SK-N-SH (cell line): ENCODE data around the gene TASP1. TPM values are rescaled to one million over a fixed set of nuclear protein-coding genes. Genes with fewer than 3 reads are reported as not detected.

Experiments used
- CTCF ChIA-PET: fragments of 300-600, 350-600 bp; formaldehyde crosslinking; extraction: SDS; loops from one replicate; lab custom pipeline; 2021; lab: Yijun Ruan, JAX
- POLR2A ChIA-PET: fragments of 350-600 bp; sonication (Branson Sonifier 250); formaldehyde crosslinking; extraction: SDS; loops from one replicate; lab custom pipeline; 2020; ENCODE audit warnings: antibody characterized with exemption, inconsistent platforms; lab: Yijun Ruan, JAX
- DNase-seq: peaks from one replicate; pipeline ENCODE4 v3.0.0; 2012
- H2AFZ ChIP-seq: fragments of 200-600 bp; sonication (generic); 2 replicates; pipeline ENCODE4 v1.8.1; 2016; ENCODE audit warnings: antibody characterized with exemption, mild to moderate bottlenecking, low read depth
- H3F3A ChIP-seq: fragments of 200-600 bp; sonication (generic); replicated peaks from 2 replicates; pipeline ENCODE3; 2016; ENCODE audit warnings: antibody characterized with exemption, mild to moderate bottlenecking; ENCODE audit not compliant: insufficient read depth
- H3K27ac ChIP-seq, 2 experiments: fragments of 200-500 bp in 1 of 2; fragments of 200-600 bp in 1 of 2; sonication (Bioruptor generic) in 1 of 2; sonication (generic), shearing (Covaris generic) in 1 of 2; 2 replicates each; pipeline versions ENCODE4 v1.5.1 to v1.6.1; 2014 to 2016; ENCODE audit warnings: low read depth in 2 of 2, inconsistent platforms in 1 of 2, low read length in 1 of 2, mild to moderate bottlenecking in 1 of 2, mixed read lengths in 1 of 2
- H3K27me3 ChIP-seq: fragments of 200-600 bp; sonication (generic), shearing (Covaris generic); 2 replicates; pipeline ENCODE4 v1.6.1; 2016; ENCODE audit warnings: mixed run types; ENCODE audit not compliant: insufficient read depth
- H3K36me3 ChIP-seq, 2 experiments: fragments of 200-500 bp in 1 of 2; fragments of 200-600 bp in 1 of 2; sonication (Bioruptor generic) in 1 of 2; sonication (generic) in 1 of 2; replicated peaks in 1 of 2; 2 replicates each; pipeline versions ENCODE3 to v1.5.1; 2014 to 2016; ENCODE audit warnings: low read length in 1 of 2, mild to moderate bottlenecking in 1 of 2; ENCODE audit not compliant: insufficient read depth in 2 of 2, control insufficient read depth in 1 of 2
- H3K4me1 ChIP-seq, 2 experiments: fragments of 200-500 bp in 1 of 2; fragments of 200-600 bp in 1 of 2; sonication (Bioruptor generic) in 1 of 2; sonication (generic), shearing (Covaris generic) in 1 of 2; 2 replicates each; pipeline versions ENCODE4 v1.5.1 to v1.6.1; 2014 to 2016; ENCODE audit warnings: low read depth in 1 of 2, low read length in 1 of 2, mixed run types in 1 of 2; ENCODE audit not compliant: insufficient read depth in 2 of 2, control insufficient read depth in 1 of 2
- H3K4me2 ChIP-seq: fragments of 200-600 bp; sonication (generic), shearing (Covaris generic); 2 replicates; pipeline ENCODE4 v1.6.1; 2017; ENCODE audit warnings: mixed run types
- H3K4me3 ChIP-seq, 2 experiments: fragments of 200-500 bp in 1 of 2; fragments of 200-600 bp in 1 of 2; sonication (Bioruptor generic) in 1 of 2; sonication (generic), shearing (Covaris generic) in 1 of 2; 2 replicates each; pipeline versions ENCODE4 v1.5.1 to v1.8.1; 2014 to 2016; ENCODE audit warnings: low read depth in 2 of 2, inconsistent platforms in 1 of 2, low read length in 1 of 2, mild to moderate bottlenecking in 1 of 2, mixed read lengths in 1 of 2, moderate library complexity in 1 of 2
- H3K79me2 ChIP-seq: fragments of 200-600 bp; sonication (generic); 2 replicates; pipeline ENCODE4 v1.8.1; 2017; ENCODE audit warnings: mild to moderate bottlenecking; ENCODE audit not compliant: insufficient read depth
- H3K9ac ChIP-seq: fragments of 200-600 bp; sonication (generic); 2 replicates; pipeline ENCODE4 v1.6.1; 2017; ENCODE audit warnings: mixed run types
- H3K9me2 ChIP-seq: fragments of 200-600 bp; sonication (generic); 2 replicates; pipeline ENCODE4 v1.6.1; 2017; ENCODE audit warnings: mixed run types
- H3K9me3 ChIP-seq: fragments of 200-600 bp; sonication (generic); 2 replicates; pipeline ENCODE4 v1.6.1; 2017; ENCODE audit warnings: mixed run types, mild to moderate bottlenecking, moderate library complexity
- H4K20me1 ChIP-seq: fragments of 200-600 bp; sonication (generic); 2 replicates; pipeline ENCODE4 v1.6.1; 2017; ENCODE audit warnings: mild to moderate bottlenecking, mixed run types; ENCODE audit not compliant: insufficient read depth
- CHD2 ChIP-seq: fragments of 150-350 bp; IDR thresholded peaks from 2 replicates; pipeline ENCODE4 v1.6.1; 2018; ENCODE audit warnings: low read length; ENCODE audit not compliant: partially characterized antibody
- EP300 ChIP-seq, 2 experiments: IDR thresholded peaks; 2 replicates each; pipeline versions ENCODE4 v1.4.0 to v1.6.1; 2012; ENCODE audit warnings: borderline replicate concordance in 1 of 2, low read depth in 1 of 2, low read length in 1 of 2
- EZH2phosphoT487 ChIP-seq: fragments of 200-600 bp; sonication (generic); IDR thresholded peaks from 2 replicates; pipeline ENCODE4 v1.6.1; 2017; ENCODE audit warnings: low read depth, mixed run types, mild to moderate bottlenecking, antibody characterized with exemption, moderate library complexity, borderline replicate concordance
- FOXJ3 ChIP-seq: sonication (generic); formaldehyde crosslinking; IDR thresholded peaks from 2 replicates; pipeline ENCODE4 v1.5.1; 2020; ENCODE audit warnings: mild to moderate bottlenecking, missing genetic modification reagents
- FOXM1 ChIP-seq: IDR thresholded peaks from 2 replicates; pipeline ENCODE4 v1.4.0; 2012; ENCODE audit warnings: low read depth, mild to moderate bottlenecking
- GABPA ChIP-seq: IDR thresholded peaks from 2 replicates; pipeline ENCODE4 v1.4.0; 2012; ENCODE audit warnings: low read depth, mild to moderate bottlenecking
- GATA2 ChIP-seq: sonication (generic); formaldehyde crosslinking; IDR thresholded peaks from 2 replicates; pipeline ENCODE4 v1.5.0; 2020; ENCODE audit warnings: mild to moderate bottlenecking, missing genetic modification reagents
- MXI1 ChIP-seq: IDR thresholded peaks from 2 replicates; pipeline ENCODE4 v1.6.1; 2012; ENCODE audit warnings: mild to moderate bottlenecking, low read depth, low read length, improper control_type of control experiment
- NRF1 ChIP-seq: IDR thresholded peaks from 2 replicates; pipeline ENCODE4 v1.6.1; 2012; ENCODE audit warnings: low read depth, mild to moderate bottlenecking, low read length
- REST ChIP-seq: IDR thresholded peaks from 2 replicates; pipeline ENCODE4 v1.6.1; 2012; ENCODE audit warnings: mild to moderate bottlenecking, low read depth, low read length, moderate library complexity
- RFX5 ChIP-seq: IDR thresholded peaks from 2 replicates; pipeline ENCODE4 v1.6.1; 2012; ENCODE audit warnings: mild to moderate bottlenecking, improper control_type of control experiment, low read length
- SMC3 ChIP-seq: IDR thresholded peaks from 2 replicates; pipeline ENCODE4 v1.6.1; 2012; ENCODE audit warnings: low read depth, low read length, improper control_type of control experiment
- TCF12 ChIP-seq: IDR thresholded peaks from 2 replicates; pipeline ENCODE4 v1.4.0; 2012
- USF1 ChIP-seq: IDR thresholded peaks from 2 replicates; pipeline ENCODE4 v1.4.0; 2012; ENCODE audit warnings: low read depth, borderline replicate concordance
- USF2 ChIP-seq: fragments of 150-350 bp; IDR thresholded peaks from 2 replicates; pipeline ENCODE4 v1.6.1; 2017; ENCODE audit warnings: antibody characterized with exemption, low read length, low read depth, borderline replicate concordance
- YY1 ChIP-seq: IDR thresholded peaks from 2 replicates; pipeline ENCODE4 v1.4.0; 2012; ENCODE audit warnings: low read depth, mild to moderate bottlenecking
- ZBTB33 ChIP-seq: IDR thresholded peaks from 2 replicates; pipeline ENCODE4 v1.4.0; 2012; ENCODE audit warnings: low read depth, borderline replicate concordance
- WGBS: methylation state at CpG from one replicate; pipeline ENCODE4 v1.1.6; 2017; ENCODE audit warnings: low lambda C conversion rate; 5-methylcytosine and 5-hydroxymethylcytosine counted together
- polyA plus RNA-seq, 3 experiments: library from polyadenylated mRNA; depleted of rRNA; stranded (reverse); fragments of >200 nt; gene quantifications; 2 replicates each; pipeline ENCODE4 v1.2.3, GENCODE V29; 2012
- TF ChIP-seq, protein P1 (sequence below): IDR thresholded peaks from 2 replicates; pipeline ENCODE4 v1.4.0; 2012; ENCODE audit warnings: low read depth
- TF ChIP-seq, protein P2 (sequence below): fragments of 200-600 bp; sonication (generic); IDR thresholded peaks from 2 replicates; pipeline ENCODE4 v1.6.1; 2017; ENCODE audit warnings: antibody characterized with exemption, mild to moderate bottlenecking, moderate library complexity
- TF ChIP-seq, protein P3 (sequence below): fragments of 150-350 bp; IDR thresholded peaks from 2 replicates; pipeline ENCODE4 v1.6.1; 2016; ENCODE audit warnings: mild to moderate bottlenecking, low read depth, low read length

TASP1 gene
- polyA plus RNA-seq, 1 of the 3 experiments (the other 2 are of a cell fraction), result 5.9 TPM

DNA sequence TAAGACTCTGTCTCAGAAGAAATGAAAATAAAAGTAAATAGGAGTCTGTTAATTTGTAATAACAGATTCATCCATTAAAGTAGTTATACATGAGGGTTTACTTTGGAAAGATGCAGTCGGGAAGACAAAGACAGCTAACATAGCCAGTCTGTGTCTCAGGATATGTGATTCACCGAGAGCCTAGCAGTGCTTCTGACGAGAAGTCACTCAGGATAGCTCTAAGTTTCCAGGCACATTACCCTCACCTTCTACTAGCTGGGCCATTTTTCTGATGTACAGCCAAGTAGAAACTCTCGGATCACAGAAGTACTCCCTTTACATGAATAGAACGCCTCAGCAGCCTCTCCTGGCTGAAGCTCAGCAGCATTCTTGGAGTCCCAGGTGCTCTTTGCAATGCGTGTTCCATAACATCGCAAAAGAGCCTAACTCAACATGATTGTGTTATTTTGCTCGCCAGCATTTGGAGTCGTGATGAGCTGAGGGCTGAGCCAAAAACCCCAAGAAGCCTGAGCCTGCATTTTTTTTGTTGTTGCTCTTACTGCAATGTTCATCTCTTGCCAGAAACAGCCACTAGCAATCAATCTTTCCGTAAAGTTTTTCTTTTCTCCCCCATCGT, 22.4 kb upstream of the TASP1 start:
- Histone ChIP-seq H3F3A (no peaks in the 10 kb centered on the region), H3K27ac (no peak overlapping the region), H3K79me2 (no peaks in the 10 kb centered on the region), H3K4me2 (no peak overlapping the region), H2AFZ (no peak overlapping the region), H3K9me3 (no peaks in the 10 kb centered on the region), H3K9ac (no peak overlapping the region), H3K27me3 (no peaks in the 10 kb centered on the region; the same call in 1 of the 2 replicates), H3K36me3 (no peaks in the 10 kb centered on the region), H3K9me2 (no peaks in the 10 kb centered on the region), H3K4me3 (no peak overlapping the region), H4K20me1 (no peaks in the 10 kb centered on the region), H3K4me1 (peaks cover 0 to 2% of the 10 kb centered on the region in 2 experiments; a peak in 2 of 4 replicates)
- WGBS, result 64% methylated on average over 11 of the region's 11 CpGs
- no peak for DNase-seq
- POLR2A ChIA-PET, result no interaction called here
- TF ChIP-seq, protein P1, sequence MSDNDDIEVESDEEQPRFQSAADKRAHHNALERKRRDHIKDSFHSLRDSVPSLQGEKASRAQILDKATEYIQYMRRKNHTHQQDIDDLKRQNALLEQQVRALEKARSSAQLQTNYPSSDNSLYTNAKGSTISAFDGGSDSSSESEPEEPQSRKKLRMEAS, result no peak
- TF ChIP-seq GABPA, result no peak
- no peak for TF ChIP-seq USF2
- no peak for TF ChIP-seq REST
- no peak for TF ChIP-seq MXI1
- no peak for TF ChIP-seq EP300 (IDR thresholded peaks at IDR 0.05; ENCODE audit: borderline replicate concordance in 1 of 2, low read depth in 1 of 2, low read length in 1 of 2)
- no peak for TF ChIP-seq USF1
- no peak for TF ChIP-seq NRF1
- no peak for TF ChIP-seq TCF12
- no peak for TF ChIP-seq FOXJ3 (CRISPR knock-in tag)
- TF ChIP-seq GATA2, result no peak
- TF ChIP-seq SMC3, result no peak
- TF ChIP-seq, protein P2, sequence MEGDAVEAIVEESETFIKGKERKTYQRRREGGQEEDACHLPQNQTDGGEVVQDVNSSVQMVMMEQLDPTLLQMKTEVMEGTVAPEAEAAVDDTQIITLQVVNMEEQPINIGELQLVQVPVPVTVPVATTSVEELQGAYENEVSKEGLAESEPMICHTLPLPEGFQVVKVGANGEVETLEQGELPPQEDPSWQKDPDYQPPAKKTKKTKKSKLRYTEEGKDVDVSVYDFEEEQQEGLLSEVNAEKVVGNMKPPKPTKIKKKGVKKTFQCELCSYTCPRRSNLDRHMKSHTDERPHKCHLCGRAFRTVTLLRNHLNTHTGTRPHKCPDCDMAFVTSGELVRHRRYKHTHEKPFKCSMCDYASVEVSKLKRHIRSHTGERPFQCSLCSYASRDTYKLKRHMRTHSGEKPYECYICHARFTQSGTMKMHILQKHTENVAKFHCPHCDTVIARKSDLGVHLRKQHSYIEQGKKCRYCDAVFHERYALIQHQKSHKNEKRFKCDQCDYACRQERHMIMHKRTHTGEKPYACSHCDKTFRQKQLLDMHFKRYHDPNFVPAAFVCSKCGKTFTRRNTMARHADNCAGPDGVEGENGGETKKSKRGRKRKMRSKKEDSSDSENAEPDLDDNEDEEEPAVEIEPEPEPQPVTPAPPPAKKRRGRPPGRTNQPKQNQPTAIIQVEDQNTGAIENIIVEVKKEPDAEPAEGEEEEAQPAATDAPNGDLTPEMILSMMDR, result no peak
- TF ChIP-seq ZBTB33, result no peak
- TF ChIP-seq YY1, result no peak
- TF ChIP-seq CHD2, result no peak
- no peak for TF ChIP-seq FOXM1
- TF ChIP-seq, protein P3, sequence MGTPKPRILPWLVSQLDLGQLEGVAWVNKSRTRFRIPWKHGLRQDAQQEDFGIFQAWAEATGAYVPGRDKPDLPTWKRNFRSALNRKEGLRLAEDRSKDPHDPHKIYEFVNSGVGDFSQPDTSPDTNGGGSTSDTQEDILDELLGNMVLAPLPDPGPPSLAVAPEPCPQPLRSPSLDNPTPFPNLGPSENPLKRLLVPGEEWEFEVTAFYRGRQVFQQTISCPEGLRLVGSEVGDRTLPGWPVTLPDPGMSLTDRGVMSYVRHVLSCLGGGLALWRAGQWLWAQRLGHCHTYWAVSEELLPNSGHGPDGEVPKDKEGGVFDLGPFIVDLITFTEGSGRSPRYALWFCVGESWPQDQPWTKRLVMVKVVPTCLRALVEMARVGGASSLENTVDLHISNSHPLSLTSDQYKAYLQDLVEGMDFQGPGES, result no peak
- no peak for TF ChIP-seq EZH2phosphoT487
- TF ChIP-seq RFX5, result no peak
- CTCF ChIA-PET, result no interaction called here
